SU-DHL-6 (cell line): Measurements from ENCODE around the gene LRP1B.

ENCODE experiments used
- H2AFZ ChIP-seq: fragments of 200-600 bp; sonication (generic); 2 replicates; pipeline ENCODE4 v1.6.1; 2014; ENCODE audit warnings: low read depth, mild to moderate bottlenecking, moderate library complexity, mixed read lengths, antibody characterized with exemption, low read length; ENCODE audit not compliant: severe bottlenecking
- H3F3A ChIP-seq: fragments of 200-600 bp; shearing (Covaris generic); 2 replicates; pipeline ENCODE4 v1.6.0; 2016; ENCODE audit warnings: antibody characterized with exemption, mild to moderate bottlenecking; ENCODE audit not compliant: insufficient read depth
- H3K27ac ChIP-seq: fragments of 200-600 bp; sonication (generic); 2 replicates; pipeline ENCODE4 v1.5.1; 2016; ENCODE audit warnings: low read depth, mild to moderate bottlenecking, low read length, moderate library complexity, mixed read lengths
- H3K27me3 ChIP-seq: fragments of 200-600 bp; sonication (generic), shearing (Covaris generic); 2 replicates; pipeline ENCODE4 v1.6.0; 2014; ENCODE audit warnings: mild to moderate bottlenecking, low read length
- H3K36me3 ChIP-seq: fragments of 200-600 bp; sonication (generic); 2 replicates; pipeline ENCODE4 v1.6.1; 2014; ENCODE audit warnings: mild to moderate bottlenecking, low read length, mixed read lengths
- H3K4me2 ChIP-seq: fragments of 300-600, 200-600 bp; shearing (Covaris generic), sonication (generic); 2 replicates; pipeline ENCODE4 v1.6.0; 2014; ENCODE audit warnings: low read length, low read depth, mild to moderate bottlenecking; ENCODE audit not compliant: poor library complexity, severe bottlenecking
- H3K4me3 ChIP-seq: fragments of 200-600 bp; sonication (generic); 2 replicates; pipeline ENCODE4 v1.5.1; 2014; ENCODE audit warnings: antibody characterized with exemption, low read length, mild to moderate bottlenecking, mixed read lengths; ENCODE audit not compliant: insufficient read depth, poor library complexity, severe bottlenecking
- H3K79me2 ChIP-seq: fragments of 200-600 bp; sonication (generic); 2 replicates; pipeline ENCODE4 v1.6.1; 2014; ENCODE audit warnings: mild to moderate bottlenecking, low read length, moderate library complexity; ENCODE audit not compliant: insufficient read depth
- H3K9ac ChIP-seq: fragments of 200-600 bp; sonication (generic); 2 replicates; pipeline ENCODE4 v1.7.0; 2014; ENCODE audit warnings: mild to moderate bottlenecking, low read length
- H3K9me2 ChIP-seq: fragments of 200-600 bp; sonication (generic); replicated peaks from 2 replicates; pipeline ENCODE4 v1.6.1; 2014; ENCODE audit warnings: low read length; ENCODE audit not compliant: insufficient read depth
- H3K9me3 ChIP-seq: fragments of 200-600 bp; sonication (generic); 2 replicates; pipeline ENCODE4 v1.6.1; 2014; ENCODE audit warnings: low read length, mixed read lengths; ENCODE audit not compliant: insufficient read depth
- H4K20me1 ChIP-seq: fragments of 200-600 bp; sonication (generic); 2 replicates; pipeline ENCODE4 v1.6.1; 2014; ENCODE audit warnings: low read depth, mild to moderate bottlenecking, antibody characterized with exemption, low read length, moderate library complexity, mixed read lengths
- EZH2phosphoT487 ChIP-seq: fragments of 200-600 bp; sonication (generic), shearing (Covaris generic); conservative IDR thresholded peaks from 2 replicates; pipeline ENCODE4 v1.6.1; 2018; ENCODE audit warnings: mild to moderate bottlenecking, antibody characterized with exemption, low read length, moderate library complexity, mixed read lengths
- TF ChIP-seq, protein P1 (sequence below): fragments of 200-600 bp; sonication (generic); IDR thresholded peaks from one replicate; pipeline ENCODE4 v1.5.1; 2017; ENCODE audit warnings: antibody characterized with exemption, mild to moderate bottlenecking, low read length, moderate library complexity; ENCODE audit not compliant: insufficient read depth, poor library complexity, severe bottlenecking

LRP1B gene

DNA sequence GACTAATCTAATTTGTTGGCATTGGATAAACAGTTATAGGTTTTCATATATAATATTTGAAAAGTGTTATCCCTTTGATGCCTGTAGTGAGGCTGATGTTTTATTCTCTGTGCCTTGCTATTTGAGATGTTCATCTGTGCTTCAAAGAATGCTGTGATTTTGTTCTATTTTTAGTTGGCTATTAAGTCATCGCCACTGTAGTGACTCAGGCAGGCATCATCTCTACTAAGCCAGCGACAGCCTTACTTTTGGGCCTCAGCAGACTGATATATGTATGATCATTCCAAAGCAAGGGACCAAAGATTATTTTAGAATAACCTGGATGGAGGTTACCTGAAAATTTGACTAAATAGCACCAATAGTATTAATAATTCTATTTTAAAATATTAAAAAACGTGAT is 1676.1 kb downstream of the LRP1B start:
- no peak overlapping the region for H3K4me2 ChIP-seq

DNA sequence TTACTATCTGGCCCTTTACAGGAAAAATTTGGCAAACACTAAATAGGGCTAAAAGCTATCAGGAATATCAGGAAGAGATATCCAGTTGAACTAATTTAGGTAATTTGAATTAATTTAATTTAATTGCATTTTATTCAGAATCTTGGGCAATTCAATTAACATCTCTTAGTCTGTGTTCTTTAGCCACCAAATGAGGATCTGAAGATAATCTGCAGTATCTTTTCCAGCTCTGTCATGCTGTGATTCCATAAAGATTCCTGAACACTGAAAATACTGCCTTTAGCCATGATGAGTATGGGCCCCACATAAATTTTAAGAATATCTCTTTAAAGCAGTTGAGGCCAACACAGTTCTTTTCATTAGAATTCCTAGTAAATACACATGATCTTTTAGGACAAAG is 1679.5 kb downstream of the LRP1B start:
- no peaks in the 10 kb centered on the region for H3K79me2 ChIP-seq
- TF ChIP-seq EZH2phosphoT487: no peak
- TF ChIP-seq, protein P1, sequence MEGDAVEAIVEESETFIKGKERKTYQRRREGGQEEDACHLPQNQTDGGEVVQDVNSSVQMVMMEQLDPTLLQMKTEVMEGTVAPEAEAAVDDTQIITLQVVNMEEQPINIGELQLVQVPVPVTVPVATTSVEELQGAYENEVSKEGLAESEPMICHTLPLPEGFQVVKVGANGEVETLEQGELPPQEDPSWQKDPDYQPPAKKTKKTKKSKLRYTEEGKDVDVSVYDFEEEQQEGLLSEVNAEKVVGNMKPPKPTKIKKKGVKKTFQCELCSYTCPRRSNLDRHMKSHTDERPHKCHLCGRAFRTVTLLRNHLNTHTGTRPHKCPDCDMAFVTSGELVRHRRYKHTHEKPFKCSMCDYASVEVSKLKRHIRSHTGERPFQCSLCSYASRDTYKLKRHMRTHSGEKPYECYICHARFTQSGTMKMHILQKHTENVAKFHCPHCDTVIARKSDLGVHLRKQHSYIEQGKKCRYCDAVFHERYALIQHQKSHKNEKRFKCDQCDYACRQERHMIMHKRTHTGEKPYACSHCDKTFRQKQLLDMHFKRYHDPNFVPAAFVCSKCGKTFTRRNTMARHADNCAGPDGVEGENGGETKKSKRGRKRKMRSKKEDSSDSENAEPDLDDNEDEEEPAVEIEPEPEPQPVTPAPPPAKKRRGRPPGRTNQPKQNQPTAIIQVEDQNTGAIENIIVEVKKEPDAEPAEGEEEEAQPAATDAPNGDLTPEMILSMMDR: no peak
- H3K4me3 ChIP-seq: no peak overlapping the region
- H2AFZ ChIP-seq: no peak overlapping the region
- no peak overlapping the region for H3K27ac ChIP-seq
- no peaks in the 10 kb centered on the region for H3F3A ChIP-seq
- H3K27me3 ChIP-seq: no peaks in the 10 kb centered on the region
- H3K9me3 ChIP-seq: no peaks in the 10 kb centered on the region
- no peak overlapping the region for H3K4me2 ChIP-seq
- H3K9me2 ChIP-seq: no peaks in the 10 kb centered on the region
- no peaks in the 10 kb centered on the region for H3K36me3 ChIP-seq
- H4K20me1 ChIP-seq: no peaks in the 10 kb centered on the region
- H3K9ac ChIP-seq: no peak overlapping the region

More for the DNA sequence above, 1676.1 kb downstream of the LRP1B start:
- Histone ChIP-seq H3K36me3 (no peaks in the 10 kb centered on the region), H3K4me3 (no peak overlapping the region), H3K9me3 (no peaks in the 10 kb centered on the region), H3K79me2 (no peaks in the 10 kb centered on the region), H3F3A (no peaks in the 10 kb centered on the region), H4K20me1 (no peaks in the 10 kb centered on the region), H2AFZ (no peak overlapping the region), H3K27ac (no peak overlapping the region), H3K9ac (no peak overlapping the region), H3K27me3 (no peaks in the 10 kb centered on the region), H3K9me2 (no peaks in the 10 kb centered on the region)
- TF ChIP-seq, protein P1: no peak

DNA sequence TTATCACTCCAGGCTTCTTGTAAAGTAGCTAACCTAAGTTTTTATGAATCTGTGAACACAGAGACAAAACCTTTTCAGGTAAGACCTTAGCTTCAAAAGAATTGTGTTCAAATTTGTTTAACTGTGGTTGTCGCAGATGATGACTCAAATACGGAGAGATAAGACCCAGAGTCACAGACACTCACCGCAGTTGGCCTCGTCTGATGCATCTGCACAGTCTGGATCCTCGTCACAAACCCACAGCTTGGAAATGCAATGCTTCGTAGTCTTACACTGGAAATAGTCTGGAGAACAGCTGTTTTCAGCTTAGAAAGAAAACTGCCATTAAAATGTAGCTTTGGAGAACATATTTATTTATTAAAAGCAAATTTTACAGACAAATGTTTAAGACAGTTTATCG is 1688.5 kb downstream of the LRP1B start:
- Histone ChIP-seq H3K9me3 (no peaks in the 10 kb centered on the region), H3K36me3 (no peaks in the 10 kb centered on the region), H3K9ac (no peak overlapping the region), H4K20me1 (no peaks in the 10 kb centered on the region), H3K4me2 (no peak overlapping the region), H3K27ac (no peak overlapping the region), H3K27me3 (no peaks in the 10 kb centered on the region), H2AFZ (no peak overlapping the region), H3F3A (no peaks in the 10 kb centered on the region), H3K79me2 (no peaks in the 10 kb centered on the region), H3K4me3 (no peak overlapping the region), H3K9me2 (no peaks in the 10 kb centered on the region)
- TF ChIP-seq, protein P1: no peak
- TF ChIP-seq EZH2phosphoT487: no peak

DNA sequence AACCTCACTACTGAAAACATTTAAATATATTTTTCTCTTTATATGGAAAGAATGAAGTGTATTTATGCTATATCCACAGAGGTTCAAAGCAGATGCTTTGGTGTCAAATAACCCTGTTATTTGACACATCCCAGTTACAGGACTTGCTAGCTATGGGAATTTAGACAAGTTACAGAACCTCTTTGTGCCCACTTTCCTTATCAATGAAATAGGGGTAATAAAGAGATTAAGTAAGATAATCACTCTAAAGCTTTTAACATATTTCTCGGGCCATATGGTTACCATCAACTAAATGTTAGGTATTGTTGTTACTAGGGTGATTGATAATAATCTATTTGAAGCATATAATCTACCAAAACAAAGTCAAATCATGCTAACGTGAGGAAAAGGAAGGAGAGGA is 1690.0 kb downstream of the LRP1B start:
- Histone ChIP-seq H2AFZ (no peak overlapping the region), H3K27me3 (no peaks in the 10 kb centered on the region), H3K4me2 (no peak overlapping the region), H3K27ac (no peak overlapping the region), H3K79me2 (no peaks in the 10 kb centered on the region), H3K4me3 (no peak overlapping the region), H3K9me2 (no peaks in the 10 kb centered on the region), H3K36me3 (no peaks in the 10 kb centered on the region), H3K9me3 (no peaks in the 10 kb centered on the region), H3K9ac (no peak overlapping the region), H4K20me1 (no peaks in the 10 kb centered on the region), H3F3A (no peaks in the 10 kb centered on the region)
- TF ChIP-seq, protein P1: no peak
- no peak for TF ChIP-seq EZH2phosphoT487
